ENCODE data around the gene OR6N2. TPM values are rescaled to one million over a fixed set of nuclear protein-coding genes. Genes with fewer than 3 reads are reported as not detected.

Gene OR6N2
- total and polyA plus RNA-seq, 9 of the 15 experiments (the other 6 are each of a cell fraction or from before 2014, with no cell fraction given) = not detected

Small RNA genes lying within 50 kb of the gene (small RNA-seq; reads per million reads assigned to genes)
- gene OR2AQ1P = not detected

Other genes with a start within 250 kb of the OR6N2 start
Only the 7 nearest of the 12 such genes appear.
- gene SPTA1, start 94.5 kb downstream of the OR6N2 start, total RNA-seq (2014; rRNA removed) = 36.5 and 39.3 TPM in 2 replicates
- 62.1 and 65.2 TPM in 2 replicates for gene SPTA1, start 94.5 kb downstream of the OR6N2 start, total RNA-seq (2014; rRNA removed; fragmentation: Illumina TruSeq; extraction: Trizol)
- 45.5 and 48.5 TPM in 2 replicates for gene SPTA1, start 94.5 kb downstream of the OR6N2 start, total RNA-seq (2015; rRNA removed; fragmentation: Illumina TruSeq; extraction: Trizol)
- 44.3 and 45.9 TPM in 2 replicates for gene SPTA1, start 94.5 kb downstream of the OR6N2 start, total RNA-seq (2021)
- 48.4 and 53.2 TPM in 2 replicates for gene SPTA1, start 94.5 kb downstream of the OR6N2 start, polyA plus RNA-seq (2011; rRNA removed)
- gene SPTA1, start 94.5 kb downstream of the OR6N2 start, polyA plus RNA-seq (2014; fragmentation: Illumina TruSeq; extraction: Trizol) = 36.2 and 44.8 TPM in 2 replicates
- gene SPTA1, start 94.5 kb downstream of the OR6N2 start, polyA plus RNA-seq (2014; fragmentation: Nextera tagmentation; extraction: Ambion mirVana) = 10 to 100 TPM; 11.0 to 21.6 TPM
- gene SPTA1, start 94.5 kb downstream of the OR6N2 start, polyA plus RNA-seq (2014; rRNA removed) = 47.5 and 50.7 TPM in 2 replicates
- gene OR6K2, start 80.6 kb downstream of the OR6N2 start, total RNA-seq (2014; rRNA removed) = not detected in 2 replicates
- not detected in 2 replicates for gene OR6K2, start 80.6 kb downstream of the OR6N2 start, total RNA-seq (2014; rRNA removed; fragmentation: Illumina TruSeq; extraction: Trizol)
- gene OR6K2, start 80.6 kb downstream of the OR6N2 start, total RNA-seq (2015; rRNA removed; fragmentation: Illumina TruSeq; extraction: Trizol) = not detected in 2 replicates
- gene OR6K2, start 80.6 kb downstream of the OR6N2 start, total RNA-seq (2021) = not detected in 2 replicates
- not detected in 2 replicates for gene OR6K2, start 80.6 kb downstream of the OR6N2 start, polyA plus RNA-seq (2011; rRNA removed)
- gene OR6K2, start 80.6 kb downstream of the OR6N2 start, polyA plus RNA-seq (2014; fragmentation: Illumina TruSeq; extraction: Trizol) = not detected in 2 replicates
- not detected for gene OR6K2, start 80.6 kb downstream of the OR6N2 start, polyA plus RNA-seq (2014; fragmentation: Nextera tagmentation; extraction: Ambion mirVana)
- not detected in 2 replicates for gene OR6K2, start 80.6 kb downstream of the OR6N2 start, polyA plus RNA-seq (2014; rRNA removed)
- gene OR6K3, start 60.5 kb downstream of the OR6N2 start, total RNA-seq (2014; rRNA removed) = not detected in 2 replicates
- not detected in 2 replicates for gene OR6K3, start 60.5 kb downstream of the OR6N2 start, total RNA-seq (2014; rRNA removed; fragmentation: Illumina TruSeq; extraction: Trizol)
- gene OR6K3, start 60.5 kb downstream of the OR6N2 start, total RNA-seq (2015; rRNA removed; fragmentation: Illumina TruSeq; extraction: Trizol) = not detected in 2 replicates
- gene OR6K3, start 60.5 kb downstream of the OR6N2 start, total RNA-seq (2021) = not detected in 2 replicates
- not detected in 2 replicates for gene OR6K3, start 60.5 kb downstream of the OR6N2 start, polyA plus RNA-seq (2011; rRNA removed)
- gene OR6K3, start 60.5 kb downstream of the OR6N2 start, polyA plus RNA-seq (2014; fragmentation: Illumina TruSeq; extraction: Trizol) = not detected in 2 replicates
- not detected for gene OR6K3, start 60.5 kb downstream of the OR6N2 start, polyA plus RNA-seq (2014; fragmentation: Nextera tagmentation; extraction: Ambion mirVana)
- 0.20 TPM in 1 of 2 replicates, not detected in the other for gene OR6K3, start 60.5 kb downstream of the OR6N2 start, polyA plus RNA-seq (2014; rRNA removed)
- not detected in 2 replicates for gene OR6K6, start 26.5 kb downstream of the OR6N2 start, total RNA-seq (2014; rRNA removed)
- not detected in 2 replicates for gene OR6K6, start 26.5 kb downstream of the OR6N2 start, total RNA-seq (2014; rRNA removed; fragmentation: Illumina TruSeq; extraction: Trizol)
- gene OR6K6, start 26.5 kb downstream of the OR6N2 start, total RNA-seq (2015; rRNA removed; fragmentation: Illumina TruSeq; extraction: Trizol) = not detected in 2 replicates
- gene OR6K6, start 26.5 kb downstream of the OR6N2 start, total RNA-seq (2021) = not detected in 2 replicates
- gene OR6K6, start 26.5 kb downstream of the OR6N2 start, polyA plus RNA-seq (2011; rRNA removed) = not detected in 2 replicates
- not detected in 2 replicates for gene OR6K6, start 26.5 kb downstream of the OR6N2 start, polyA plus RNA-seq (2014; fragmentation: Illumina TruSeq; extraction: Trizol)
- not detected for gene OR6K6, start 26.5 kb downstream of the OR6N2 start, polyA plus RNA-seq (2014; fragmentation: Nextera tagmentation; extraction: Ambion mirVana)
- not detected in 2 replicates for gene OR6K6, start 26.5 kb downstream of the OR6N2 start, polyA plus RNA-seq (2014; rRNA removed)
- not detected in 2 replicates for gene OR6N1, start 9.0 kb downstream of the OR6N2 start, total RNA-seq (2014; rRNA removed)
- gene OR6N1, start 9.0 kb downstream of the OR6N2 start, total RNA-seq (2014; rRNA removed; fragmentation: Illumina TruSeq; extraction: Trizol) = not detected in 2 replicates
- gene OR6N1, start 9.0 kb downstream of the OR6N2 start, total RNA-seq (2015; rRNA removed; fragmentation: Illumina TruSeq; extraction: Trizol) = not detected in 2 replicates
- not detected in 2 replicates for gene OR6N1, start 9.0 kb downstream of the OR6N2 start, total RNA-seq (2021)
- gene OR6N1, start 9.0 kb downstream of the OR6N2 start, polyA plus RNA-seq (2011; rRNA removed) = 0.07 TPM in 1 of 2 replicates, not detected in the other
- not detected in 2 replicates for gene OR6N1, start 9.0 kb downstream of the OR6N2 start, polyA plus RNA-seq (2014; fragmentation: Illumina TruSeq; extraction: Trizol)
- gene OR6N1, start 9.0 kb downstream of the OR6N2 start, polyA plus RNA-seq (2014; fragmentation: Nextera tagmentation; extraction: Ambion mirVana) = under 1 TPM in 1 of 2 experiments, not detected in 1; 0.01 TPM
- not detected in 2 replicates for gene OR6N1, start 9.0 kb downstream of the OR6N2 start, polyA plus RNA-seq (2014; rRNA removed)
- gene MNDA, start 50.1 kb upstream of the OR6N2 start, total RNA-seq (2014; rRNA removed) = 0.09 TPM in 1 of 2 replicates, not detected in the other
- 0.13 TPM in 1 of 2 replicates, not detected in the other for gene MNDA, start 50.1 kb upstream of the OR6N2 start, total RNA-seq (2014; rRNA removed; fragmentation: Illumina TruSeq; extraction: Trizol)
- 0.14 and 0.19 TPM in 2 replicates for gene MNDA, start 50.1 kb upstream of the OR6N2 start, total RNA-seq (2015; rRNA removed; fragmentation: Illumina TruSeq; extraction: Trizol)
- gene MNDA, start 50.1 kb upstream of the OR6N2 start, total RNA-seq (2021) = not detected in 2 replicates
- 0.07 TPM in 1 of 2 replicates, not detected in the other for gene MNDA, start 50.1 kb upstream of the OR6N2 start, polyA plus RNA-seq (2011; rRNA removed)
- 0.08 TPM in 1 of 2 replicates, not detected in the other for gene MNDA, start 50.1 kb upstream of the OR6N2 start, polyA plus RNA-seq (2014; fragmentation: Illumina TruSeq; extraction: Trizol)
- under 1 TPM in 1 of 2 experiments, not detected in 1; 0.08 TPM for gene MNDA, start 50.1 kb upstream of the OR6N2 start, polyA plus RNA-seq (2014; fragmentation: Nextera tagmentation; extraction: Ambion mirVana)
- not detected in 2 replicates for gene MNDA, start 50.1 kb upstream of the OR6N2 start, polyA plus RNA-seq (2014; rRNA removed)
- not detected in 2 replicates for gene PYHIN1, start 150.3 kb upstream of the OR6N2 start, total RNA-seq (2014; rRNA removed)
- gene PYHIN1, start 150.3 kb upstream of the OR6N2 start, total RNA-seq (2014; rRNA removed; fragmentation: Illumina TruSeq; extraction: Trizol) = not detected in 2 replicates
- gene PYHIN1, start 150.3 kb upstream of the OR6N2 start, total RNA-seq (2015; rRNA removed; fragmentation: Illumina TruSeq; extraction: Trizol) = not detected in 2 replicates
- not detected in 2 replicates for gene PYHIN1, start 150.3 kb upstream of the OR6N2 start, total RNA-seq (2021)
- gene PYHIN1, start 150.3 kb upstream of the OR6N2 start, polyA plus RNA-seq (2011; rRNA removed) = not detected in 2 replicates
- gene PYHIN1, start 150.3 kb upstream of the OR6N2 start, polyA plus RNA-seq (2014; fragmentation: Illumina TruSeq; extraction: Trizol) = not detected in 2 replicates
- not detected for gene PYHIN1, start 150.3 kb upstream of the OR6N2 start, polyA plus RNA-seq (2014; fragmentation: Nextera tagmentation; extraction: Ambion mirVana)
- not detected in 2 replicates for gene PYHIN1, start 150.3 kb upstream of the OR6N2 start, polyA plus RNA-seq (2014; rRNA removed)

Measured in K562 (cell line).